ENCODE data around the gene TM7SF2.
"Not testable (repeated sequence)": the region's sequence is repeated elsewhere in the genome, so short reads cannot be mapped to it uniquely, and the experiment has no call there.

Gene TM7SF2

DNA sequence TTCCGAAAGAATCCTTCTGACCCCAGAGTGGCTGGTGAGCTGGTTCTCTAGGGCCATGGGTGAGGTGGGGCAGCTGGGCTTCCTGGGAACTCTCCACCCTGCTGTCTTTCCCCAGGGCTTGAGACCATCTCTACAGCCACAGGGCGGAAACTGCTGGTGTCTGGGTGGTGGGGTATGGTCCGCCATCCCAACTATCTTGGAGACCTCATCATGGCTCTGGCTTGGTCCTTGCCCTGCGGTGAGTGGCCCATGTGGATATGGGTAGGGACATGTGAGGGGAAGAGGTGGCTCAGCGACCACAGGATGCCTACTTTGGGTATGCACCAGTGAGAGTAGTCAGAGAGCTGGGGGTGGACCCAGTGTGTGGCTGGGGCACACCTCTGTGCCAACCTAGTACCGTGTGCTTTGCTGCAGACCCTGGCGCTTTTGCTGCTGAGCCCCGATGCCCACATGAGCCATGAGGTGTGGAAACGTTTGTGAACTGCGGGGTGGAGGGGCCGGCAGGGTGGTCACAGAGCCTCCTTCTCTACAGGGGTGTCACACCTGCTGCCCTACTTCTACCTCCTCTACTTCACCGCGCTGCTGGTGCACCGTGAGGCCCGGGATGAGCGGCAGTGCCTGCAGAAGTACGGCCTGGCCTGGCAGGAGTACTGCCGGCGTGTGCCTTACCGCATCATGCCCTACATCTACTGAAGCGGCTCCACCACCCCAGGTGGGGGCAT lies 3.9 kb downstream of the TM7SF2 start:
- no peak for DNase-seq

DNA sequence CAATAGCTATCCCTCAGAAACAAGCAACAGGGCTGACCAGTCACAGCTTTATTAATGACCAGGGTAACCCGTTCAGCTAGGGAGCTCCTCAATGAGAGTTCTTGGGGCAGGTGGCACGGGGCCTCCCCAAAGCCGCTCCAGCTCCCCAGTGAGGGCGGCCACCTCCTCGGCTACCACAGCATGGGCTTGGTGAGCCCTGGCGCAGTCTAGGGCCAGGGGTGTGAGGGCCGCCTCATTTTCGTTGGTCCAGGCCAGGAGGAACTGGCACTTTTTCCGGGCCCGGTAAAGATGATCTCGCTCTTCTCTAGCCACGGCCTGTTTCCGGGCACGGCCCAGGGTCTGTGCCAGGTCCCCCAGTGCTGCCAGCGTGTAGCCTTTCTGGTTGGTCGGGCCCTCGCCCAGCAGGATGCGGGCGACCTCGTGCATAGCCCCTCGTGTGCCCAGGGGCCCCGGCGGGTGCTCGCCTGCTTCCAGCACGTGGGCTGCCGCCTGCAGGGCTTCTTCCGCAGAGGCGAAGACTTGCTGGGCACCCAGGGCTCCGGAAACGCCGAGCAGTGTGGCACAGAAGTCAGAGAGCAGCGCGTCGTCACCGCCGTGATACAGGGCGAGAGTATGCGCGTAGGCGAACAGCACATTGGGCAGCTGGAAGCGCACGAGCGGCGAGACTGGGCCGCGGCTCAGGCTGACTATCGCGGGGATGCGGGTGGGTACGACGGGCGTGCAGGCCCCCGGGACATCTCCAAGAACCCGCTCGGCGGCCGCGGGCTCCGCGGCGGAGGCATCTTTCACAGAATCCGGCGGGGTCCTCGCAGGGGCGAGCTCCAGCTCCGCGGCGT lies 4.9 kb downstream of the TM7SF2 start:
- DNase-seq = peak; percentile 26 to 39

DNA sequence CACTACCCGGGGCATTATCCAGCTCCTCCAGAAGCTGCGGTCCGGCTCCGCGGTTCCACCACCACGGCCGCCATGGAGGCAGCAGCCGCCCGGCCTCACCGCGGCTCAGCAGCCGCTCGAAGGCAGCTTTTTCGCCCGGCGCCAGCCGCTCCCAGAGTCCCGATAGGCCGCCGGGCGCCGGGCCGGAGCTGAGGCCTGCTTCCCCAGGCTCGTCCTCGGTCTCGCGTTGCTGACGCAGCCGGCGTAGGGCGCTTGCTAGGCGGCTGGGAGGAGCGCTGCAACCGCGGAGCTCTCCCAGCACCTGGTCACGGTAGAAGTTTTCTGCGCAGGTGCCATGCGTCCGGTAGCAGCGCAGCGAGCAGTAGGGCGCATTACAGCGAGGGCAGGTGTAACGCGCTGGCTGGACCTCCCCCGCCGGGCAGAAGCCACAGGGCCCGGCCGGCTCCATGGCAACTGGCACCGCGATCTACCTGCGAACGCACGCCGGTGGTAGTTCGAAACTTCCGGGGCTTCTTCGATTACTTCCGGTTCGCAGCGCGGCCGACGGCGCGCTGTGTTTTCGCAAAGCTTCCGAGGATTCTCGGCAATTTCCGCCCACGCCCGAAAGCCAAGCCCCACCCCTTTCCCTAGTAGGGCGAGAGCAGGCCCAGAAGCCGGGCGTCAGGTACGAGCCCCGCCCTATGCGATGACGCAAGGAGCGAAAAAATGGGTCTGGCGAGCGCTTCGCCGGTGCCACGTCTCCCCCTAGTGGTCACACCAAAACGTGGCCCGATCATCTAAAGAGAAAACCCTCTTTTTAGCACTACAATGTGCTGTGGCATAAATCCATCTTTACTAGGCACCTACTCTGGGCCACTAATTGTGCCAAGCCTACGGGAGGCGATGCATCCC lies 5.8 kb downstream of the TM7SF2 start, which contains the start of gene ZNHIT2:
ZNHIT2 (minus strand) TSS at position 496 of the 891 bp plus-strand sequence; CDS start at position 448, 48 bp downstream.
- peak; percentile 97 to 98 for DNase-seq

DNA sequence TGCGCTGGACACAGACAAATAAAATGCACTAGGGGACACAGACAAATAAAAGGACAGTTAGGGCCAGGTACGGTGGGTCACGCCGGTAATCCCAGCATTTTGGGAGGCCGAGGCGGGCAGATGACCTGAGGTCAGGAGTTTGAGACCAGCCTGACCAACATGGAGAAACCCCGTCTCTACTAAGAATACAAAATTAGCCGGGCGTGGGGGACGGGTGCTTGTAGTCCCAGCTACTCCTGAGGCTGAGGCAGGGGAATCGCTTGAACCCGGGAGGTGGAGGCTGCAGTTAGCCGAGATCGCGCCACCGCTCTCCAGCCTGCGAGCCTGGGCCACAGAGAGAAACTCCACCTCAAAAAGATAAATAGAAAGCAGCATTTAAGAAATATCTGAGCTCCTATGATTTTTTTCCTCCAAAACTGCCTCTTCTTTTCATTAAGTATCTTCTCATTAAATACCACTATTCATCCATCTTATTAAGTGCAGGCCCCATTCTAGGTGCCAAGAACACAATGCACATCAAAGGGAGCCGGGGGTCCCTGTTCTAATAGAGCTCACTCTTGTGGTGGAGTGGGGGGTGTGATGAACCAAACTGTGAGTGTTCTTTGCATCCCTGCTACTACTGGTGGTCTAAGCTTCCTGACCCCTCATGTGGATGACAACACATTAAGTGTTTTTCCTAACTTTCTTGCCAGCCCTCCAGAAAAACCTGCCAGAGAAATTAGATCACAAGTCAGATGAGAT lies 6.6 kb downstream of the TM7SF2 start:
- no peak for DNase-seq

DNA sequence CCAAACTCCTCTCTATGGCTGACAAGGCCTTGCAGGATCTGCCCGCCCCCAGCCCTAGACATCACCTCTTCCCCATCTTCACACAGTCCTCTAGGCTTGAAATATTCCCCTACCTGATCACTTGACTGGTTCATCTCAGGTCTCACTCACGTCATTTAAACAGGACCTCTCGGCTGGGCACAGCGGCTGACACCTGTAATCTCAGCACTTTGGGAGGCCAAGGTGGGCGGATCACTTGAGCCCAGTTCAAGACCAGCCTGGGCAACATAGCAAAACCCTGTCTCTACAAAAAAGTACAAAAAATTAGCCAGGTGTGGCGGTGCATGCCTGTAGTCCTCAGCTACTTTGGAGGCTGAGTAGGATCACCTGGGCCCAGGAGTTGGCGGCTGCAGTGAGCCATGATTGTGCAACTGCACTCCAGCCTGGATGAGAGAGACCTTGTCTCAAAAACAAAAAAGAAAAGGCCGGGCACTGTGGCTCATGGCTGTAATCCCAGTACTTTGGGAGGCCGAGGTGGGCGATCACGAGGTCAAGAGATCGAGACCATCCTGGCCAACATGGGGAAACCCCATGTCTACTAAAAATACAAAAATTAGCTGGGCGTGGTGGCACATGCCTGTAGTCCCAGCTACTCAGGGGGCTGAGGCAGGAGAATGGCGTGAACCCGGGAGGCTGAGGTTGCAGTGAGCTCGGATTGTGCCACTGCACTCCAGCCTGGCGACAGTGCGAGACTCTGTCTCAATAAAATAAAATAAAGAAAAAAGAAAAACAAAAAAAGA lies 7.4 kb downstream of the TM7SF2 start:
- DNase-seq = not testable (repeated sequence)

DNA sequence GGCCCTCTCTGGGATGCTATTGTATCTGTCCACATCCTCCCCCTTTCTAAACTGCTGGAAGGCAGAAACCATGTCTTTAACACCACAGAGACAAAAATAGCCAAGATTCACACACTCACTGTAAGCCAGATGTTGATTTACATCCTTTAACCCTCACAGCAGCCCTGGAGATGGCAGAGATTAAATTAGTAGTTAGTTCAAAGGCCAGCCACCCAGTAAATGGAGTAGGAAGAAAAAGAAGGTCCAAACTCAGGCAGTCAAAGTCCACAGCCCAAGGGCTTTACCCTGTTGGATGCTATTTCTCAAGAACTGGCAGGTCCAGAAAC lies 8.0 kb downstream of the TM7SF2 start:
- no peak for DNase-seq

DNA sequence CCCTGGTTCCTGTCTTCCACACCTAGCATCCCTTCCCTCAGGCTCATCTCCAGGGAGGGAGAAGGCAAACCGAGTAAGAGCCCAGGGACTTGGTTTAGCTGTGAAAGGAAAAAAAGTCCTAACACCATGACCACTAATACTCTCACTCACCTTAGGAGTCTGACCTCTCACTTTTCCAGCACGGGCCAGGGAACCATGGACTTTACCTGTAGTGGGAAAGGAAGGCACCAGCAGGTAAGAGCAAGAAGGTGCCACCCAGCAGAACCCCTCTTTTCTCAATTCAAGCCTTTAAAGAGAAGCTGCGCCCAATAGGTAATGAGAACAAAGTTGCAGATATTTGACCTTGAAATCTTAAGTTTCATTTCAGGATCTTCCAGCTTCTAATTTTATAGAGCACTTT lies 9.2 kb downstream of the TM7SF2 start:
- DNase-seq = no peak

DNA sequence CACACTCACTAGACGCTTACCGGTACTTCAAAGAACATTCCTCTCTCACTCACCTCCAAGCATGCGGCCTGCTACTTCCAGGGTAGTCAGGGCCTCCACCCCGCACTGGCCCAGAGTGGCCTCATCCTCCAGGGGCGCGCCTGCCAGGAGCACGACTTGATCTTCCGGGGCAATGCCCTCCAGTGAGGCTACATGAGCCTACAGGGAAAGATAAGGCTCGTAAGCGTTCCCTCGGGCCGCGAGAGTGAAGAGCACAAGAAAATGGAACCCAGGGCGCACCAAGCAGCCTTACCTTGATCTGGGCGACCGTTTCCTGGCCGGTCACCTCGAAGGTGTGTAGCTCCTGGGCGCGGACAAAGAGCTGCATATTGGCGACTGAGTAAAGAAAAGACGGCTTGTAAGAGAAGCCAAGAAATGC lies 9.8 kb downstream of the TM7SF2 start:
- DNase-seq = no peak

DNA sequence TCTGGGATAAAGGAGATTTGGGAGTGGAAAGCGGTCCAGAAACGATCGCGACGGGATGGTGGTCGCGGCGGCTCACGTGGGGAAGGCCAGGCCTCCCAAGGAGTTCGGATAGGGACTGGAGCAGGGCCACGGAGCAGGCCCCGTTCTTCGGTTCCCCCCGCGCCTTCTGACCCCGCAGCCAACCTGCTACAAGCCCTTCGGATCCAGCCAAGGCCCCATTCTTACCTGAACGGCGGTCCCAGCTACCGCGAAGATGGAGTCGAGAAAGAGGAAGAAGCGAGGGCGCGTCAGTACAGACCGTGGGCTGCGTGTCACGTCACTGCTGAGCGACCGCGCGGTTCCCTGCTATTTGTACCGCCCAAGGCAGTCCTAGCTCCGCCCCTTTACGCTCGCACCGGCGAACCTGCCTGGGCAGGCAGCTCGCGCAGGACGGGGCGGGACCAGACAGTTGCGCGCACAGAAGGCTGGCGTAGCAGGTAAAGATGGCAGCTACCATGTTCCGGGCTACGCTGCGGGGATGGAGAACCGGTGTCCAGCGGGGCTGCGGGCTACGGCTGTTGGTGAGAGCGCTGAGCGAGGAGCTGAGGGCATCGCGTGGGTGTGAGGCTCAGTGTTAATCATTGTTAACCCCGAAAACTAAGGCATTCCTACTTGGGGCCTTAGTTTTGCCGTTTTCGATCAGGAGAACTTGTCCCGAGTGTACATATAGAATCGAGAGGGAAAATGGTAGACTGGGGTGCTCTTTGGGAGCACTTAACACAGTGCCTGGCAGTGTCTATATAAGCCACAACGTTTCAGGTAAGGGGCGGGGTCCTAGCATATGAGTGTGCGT lies 10.4 kb downstream of the TM7SF2 start, which contains the start of the genes FAU and MRPL49:
FAU (minus strand) TSS at position 270 of the 832 bp plus-strand sequence. CDS start 321 bp downstream, outside the sequence.
MRPL49 (plus strand) TSS at position 457 of the 832 bp plus-strand sequence; CDS start at position 483, 26 bp downstream.
- DNase-seq = peak; percentile 98 to 99

DNA sequence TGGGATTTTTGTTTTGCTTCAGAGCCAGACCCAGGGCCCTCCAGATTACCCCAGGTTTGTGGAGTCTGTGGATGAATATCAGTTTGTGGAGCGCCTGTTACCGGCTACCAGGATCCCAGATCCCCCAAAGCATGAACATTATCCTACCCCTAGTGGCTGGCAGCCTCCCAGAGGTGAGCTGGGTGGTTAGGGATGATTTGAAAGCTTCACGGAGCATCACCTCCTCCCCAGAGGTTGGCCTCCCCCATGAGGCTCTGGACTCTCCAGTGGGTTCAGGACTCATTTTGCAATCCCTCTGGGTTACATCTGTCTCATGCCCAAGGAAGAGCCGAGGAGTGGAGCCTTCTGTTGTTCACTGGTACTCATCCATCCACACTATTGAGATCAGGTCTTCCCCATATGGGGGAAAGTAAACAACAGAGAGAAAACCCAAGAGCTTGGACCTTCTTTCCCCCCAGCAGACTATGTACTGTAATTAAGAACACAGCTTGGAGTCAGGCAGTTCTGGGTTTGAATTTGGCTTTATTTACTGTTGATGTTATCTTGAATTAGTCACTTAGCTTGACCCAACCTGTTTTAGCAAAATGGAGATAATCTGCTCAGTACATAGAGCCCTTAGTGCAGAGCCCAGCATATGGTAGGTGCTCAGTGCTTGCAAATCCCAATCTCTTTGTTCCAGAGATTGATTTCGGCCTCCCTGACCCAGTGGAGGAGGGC lies 13.0 kb downstream of the TM7SF2 start:
- DNase-seq = no peak

DNA sequence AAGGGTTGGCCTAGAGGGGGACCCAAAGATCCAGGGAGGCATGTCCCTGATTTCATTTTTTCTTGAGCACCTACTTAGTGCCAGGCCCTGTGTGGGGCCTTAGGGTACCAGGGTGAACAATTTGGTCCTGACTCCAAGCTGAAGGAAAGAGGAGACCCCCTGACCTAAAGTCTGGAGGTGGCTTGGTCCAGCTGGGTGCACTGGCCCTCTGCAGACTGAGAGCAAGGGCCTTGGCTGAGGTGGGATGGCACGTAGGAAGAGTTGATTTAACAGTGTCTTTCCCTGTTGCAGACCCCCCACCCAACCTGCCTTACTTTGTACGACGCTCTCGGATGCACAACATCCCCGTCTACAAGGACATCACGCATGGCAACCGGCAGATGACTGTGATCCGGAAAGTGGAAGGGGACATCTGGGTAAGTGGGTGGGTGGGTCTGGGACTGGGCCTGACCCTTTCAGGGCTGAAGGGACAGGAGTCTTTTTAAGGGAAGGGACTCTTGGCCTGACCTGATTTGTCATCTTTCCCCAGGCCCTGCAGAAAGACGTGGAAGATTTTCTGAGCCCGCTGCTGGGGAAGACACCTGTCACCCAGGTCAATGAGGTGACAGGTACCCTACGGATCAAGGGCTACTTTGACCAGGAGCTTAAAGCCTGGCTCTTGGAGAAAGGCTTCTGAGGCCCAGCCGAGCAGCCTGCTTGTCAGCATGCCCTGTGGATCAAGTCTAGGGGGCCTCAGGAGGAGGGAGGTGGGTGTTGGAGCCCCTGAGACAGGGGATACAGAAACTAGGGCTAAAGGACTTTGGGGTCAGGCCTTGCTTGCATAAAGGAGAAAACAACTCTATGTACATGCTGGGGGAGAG lies 13.8 kb downstream of the TM7SF2 start:
- no peak for DNase-seq

DNA sequence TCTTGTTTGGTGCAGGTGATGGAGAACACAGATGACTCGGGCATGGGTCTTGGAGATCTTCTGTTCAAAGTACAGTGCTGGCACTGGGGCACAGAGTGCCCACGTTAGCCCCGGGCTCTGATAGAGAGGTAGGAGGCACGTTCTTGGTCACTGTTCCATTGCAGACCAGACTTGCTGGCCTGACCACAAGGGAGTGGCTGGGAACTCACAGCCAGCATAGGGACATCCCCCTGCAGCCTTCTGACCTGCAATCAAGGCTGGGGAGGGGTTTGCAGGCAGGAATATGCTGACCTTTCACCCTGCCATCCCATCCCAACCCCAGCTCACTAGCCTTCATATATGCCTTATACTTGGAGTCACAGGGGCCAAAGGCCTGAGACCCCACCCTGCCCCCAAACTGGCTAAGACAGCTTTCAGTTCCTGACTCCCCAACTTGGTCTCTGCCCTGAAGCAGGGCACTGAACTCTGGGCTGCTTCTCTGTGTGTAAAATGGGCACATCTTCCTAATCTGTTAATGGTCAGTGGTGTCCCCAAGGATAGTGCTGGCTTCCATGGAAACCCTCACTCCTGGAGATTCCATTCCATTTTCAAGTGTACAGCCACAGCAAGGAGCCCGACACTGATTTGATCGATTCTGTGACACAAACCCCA lies 15.1 kb downstream of the TM7SF2 start:
- DNase-seq = no peak

DNA sequence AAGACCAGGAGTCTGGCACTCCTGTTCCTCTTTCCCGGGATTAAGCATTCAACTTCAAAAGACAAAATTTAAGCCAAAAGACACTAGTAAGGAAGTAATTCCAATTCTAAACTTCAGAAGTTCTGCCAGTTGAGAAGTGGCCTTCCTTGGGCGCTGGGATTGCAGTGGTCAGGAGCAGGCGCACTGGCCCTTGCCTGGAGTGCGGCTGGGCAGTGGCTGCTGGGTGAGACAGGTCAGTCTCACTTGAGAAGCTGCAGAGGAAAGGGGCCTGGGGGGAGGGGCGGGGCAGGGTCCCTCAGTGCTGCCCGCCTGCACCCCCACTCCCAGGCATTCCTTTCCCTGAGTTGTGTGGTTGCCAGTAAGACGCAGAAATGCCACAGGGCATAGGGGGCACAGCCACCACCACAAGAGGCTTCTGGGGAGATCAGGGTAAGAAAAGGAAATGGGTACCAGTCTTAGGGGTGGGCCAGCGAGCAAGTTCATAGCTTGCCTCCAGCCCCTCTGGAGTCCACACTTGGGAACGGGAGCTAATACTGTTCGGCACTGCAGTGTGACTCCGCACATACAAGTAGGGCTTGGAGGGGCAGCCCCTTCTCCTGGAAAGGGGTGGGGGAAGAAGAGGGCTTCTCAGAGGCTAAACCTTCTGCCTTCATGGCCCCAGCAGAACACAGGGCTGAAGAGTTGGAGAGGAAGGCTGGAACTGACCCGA lies 16.0 kb downstream of the TM7SF2 start:
- DNase-seq = no peak

DNA sequence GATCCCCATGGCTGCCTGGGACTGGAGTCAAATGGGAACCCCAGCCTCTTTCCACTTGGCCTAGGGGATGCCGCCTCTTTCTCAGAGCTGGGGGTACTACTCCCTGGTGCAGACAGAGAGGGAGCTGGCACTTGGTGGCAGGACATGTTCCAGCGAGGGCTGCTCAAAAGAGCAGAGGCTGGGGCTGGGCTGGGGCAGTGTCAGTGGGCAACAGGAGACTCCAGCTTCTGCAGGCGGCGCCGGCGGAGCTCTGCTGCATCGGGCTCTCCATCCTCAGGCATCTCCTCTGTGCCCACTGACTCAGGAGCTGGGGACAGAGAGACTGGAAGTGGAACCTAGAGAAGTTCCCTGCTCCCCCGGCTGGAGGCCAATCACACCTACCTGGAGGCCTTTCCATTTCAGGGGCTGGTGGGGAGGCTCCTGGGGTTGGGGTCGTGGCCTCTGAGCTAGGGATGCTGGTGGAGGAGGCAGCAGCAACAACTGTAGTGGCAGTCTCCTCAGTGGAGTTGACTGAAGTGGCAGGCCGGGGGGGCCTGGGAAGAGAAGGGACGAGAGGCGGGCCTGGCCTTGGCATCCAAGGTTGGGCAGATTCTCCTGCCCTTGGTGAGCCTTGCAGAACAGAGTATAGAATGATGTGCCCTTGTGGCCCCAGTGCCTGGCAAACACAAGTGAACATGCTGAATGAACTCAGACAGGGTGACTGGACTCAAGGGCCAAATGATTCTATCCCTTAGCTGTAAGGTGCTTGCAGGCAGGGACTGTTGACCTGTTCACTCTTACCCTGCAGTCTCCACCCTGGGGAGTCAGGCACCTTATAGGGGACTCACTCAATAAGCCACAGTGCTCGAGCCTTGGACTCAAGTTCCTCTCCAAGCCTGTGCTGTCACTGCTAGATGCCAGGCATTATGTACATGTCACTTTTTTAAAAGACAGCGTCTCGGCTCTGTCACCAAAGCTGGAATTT lies 16.8 kb downstream of the TM7SF2 start:
- DNase-seq = no peak

DNA sequence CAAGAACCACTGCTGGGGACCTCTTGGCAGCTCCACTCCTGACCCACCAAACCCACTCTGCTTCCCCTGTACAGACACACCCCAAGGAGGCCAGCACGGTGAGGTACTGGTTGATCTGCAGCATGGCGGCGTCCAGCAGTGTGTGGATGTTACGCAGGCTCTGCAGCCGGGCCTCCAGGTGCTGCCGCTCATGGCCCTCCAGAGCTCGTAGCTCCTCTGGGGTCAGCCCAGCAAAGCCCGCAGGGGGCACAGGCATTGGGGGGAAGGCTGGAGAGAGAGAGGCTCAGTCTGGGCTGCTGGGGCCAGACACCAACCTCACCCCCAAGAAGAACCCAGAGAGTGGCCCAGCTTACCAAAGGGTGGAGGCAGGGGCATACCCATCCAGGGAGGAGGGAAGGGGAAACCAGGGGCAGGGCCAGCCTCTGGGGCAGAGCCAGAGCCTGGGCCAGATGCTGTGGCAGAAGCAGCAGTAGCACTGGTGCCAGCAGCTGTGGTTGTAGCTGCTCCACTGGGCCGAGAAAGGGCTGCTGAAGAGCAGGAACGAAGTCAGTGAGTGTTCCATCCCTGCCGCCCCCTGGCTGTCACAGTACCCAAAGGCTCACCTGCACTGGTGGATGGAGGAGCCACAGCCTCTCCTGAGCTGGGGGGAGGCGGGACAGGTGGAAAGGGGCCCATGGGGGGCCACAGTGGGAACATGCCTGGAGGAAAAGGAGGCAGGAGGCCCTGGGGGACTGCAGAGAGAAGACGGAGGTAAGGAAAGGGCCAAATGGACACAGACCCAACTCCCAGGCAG lies 18.2 kb downstream of the TM7SF2 start:
- no peak for DNase-seq

Measured in Kasumi-1 (cell line).